ENCODE results near the gene KDSR. TPM values are rescaled to one million over a fixed set of nuclear protein-coding genes. Genes with fewer than 3 reads are reported as not detected.
A peak's percentile ranks its signal among the peaks of the same experiment; 100 is the strongest.

Gene KDSR
- total RNA-seq, 4 donors from 2014 or later, result 12.6 to 68.6 (median 29.3) TPM

GRCh38 chr18:63350230-63350629 lies 16.8 kb downstream of the KDSR start:
- Histone ChIP-seq H3K27ac (no peak overlapping the region), H3K4me1 (no peaks in the 10 kb centered on the region), H3K4me3 (no peak overlapping the region), H3K27me3 (no peaks in the 10 kb centered on the region), H3K36me3 (no peaks in the 10 kb centered on the region), H3K9me3 (no peaks in the 10 kb centered on the region)
- intact Hi-C loops (cut with DNase I; ENCODE audit: low total_unique reads), result no loop called here
- no peak for DNase-seq
- no peak for TF ChIP-seq POLR2A (IDR thresholded peaks at IDR 0.05)
- TF ChIP-seq, protein P1, sequence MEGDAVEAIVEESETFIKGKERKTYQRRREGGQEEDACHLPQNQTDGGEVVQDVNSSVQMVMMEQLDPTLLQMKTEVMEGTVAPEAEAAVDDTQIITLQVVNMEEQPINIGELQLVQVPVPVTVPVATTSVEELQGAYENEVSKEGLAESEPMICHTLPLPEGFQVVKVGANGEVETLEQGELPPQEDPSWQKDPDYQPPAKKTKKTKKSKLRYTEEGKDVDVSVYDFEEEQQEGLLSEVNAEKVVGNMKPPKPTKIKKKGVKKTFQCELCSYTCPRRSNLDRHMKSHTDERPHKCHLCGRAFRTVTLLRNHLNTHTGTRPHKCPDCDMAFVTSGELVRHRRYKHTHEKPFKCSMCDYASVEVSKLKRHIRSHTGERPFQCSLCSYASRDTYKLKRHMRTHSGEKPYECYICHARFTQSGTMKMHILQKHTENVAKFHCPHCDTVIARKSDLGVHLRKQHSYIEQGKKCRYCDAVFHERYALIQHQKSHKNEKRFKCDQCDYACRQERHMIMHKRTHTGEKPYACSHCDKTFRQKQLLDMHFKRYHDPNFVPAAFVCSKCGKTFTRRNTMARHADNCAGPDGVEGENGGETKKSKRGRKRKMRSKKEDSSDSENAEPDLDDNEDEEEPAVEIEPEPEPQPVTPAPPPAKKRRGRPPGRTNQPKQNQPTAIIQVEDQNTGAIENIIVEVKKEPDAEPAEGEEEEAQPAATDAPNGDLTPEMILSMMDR (IDR thresholded peaks at IDR 0.05), result no peak

GRCh38 chr18:63348508-63349136 lies 18.4 kb downstream of the KDSR start:
- Histone ChIP-seq H3K27me3 (no peaks in the 10 kb centered on the region), H3K27ac (no peak overlapping the region), H3K36me3 (no peaks in the 10 kb centered on the region), H3K4me1 (no peaks in the 10 kb centered on the region), H3K4me3 (no peak overlapping the region), H3K9me3 (no peaks in the 10 kb centered on the region)
- TF ChIP-seq POLR2A (IDR thresholded peaks at IDR 0.05), result no peak
- TF ChIP-seq, protein P1 (IDR thresholded peaks at IDR 0.05), result no peak
- no peak for DNase-seq
- intact Hi-C loops (cut with DNase I; ENCODE audit: low total_unique reads), result loop anchor here (10.0 kb wide), 1 partner anchor 86 kb away; no protein-coding TSS in a partner anchor

DNA sequence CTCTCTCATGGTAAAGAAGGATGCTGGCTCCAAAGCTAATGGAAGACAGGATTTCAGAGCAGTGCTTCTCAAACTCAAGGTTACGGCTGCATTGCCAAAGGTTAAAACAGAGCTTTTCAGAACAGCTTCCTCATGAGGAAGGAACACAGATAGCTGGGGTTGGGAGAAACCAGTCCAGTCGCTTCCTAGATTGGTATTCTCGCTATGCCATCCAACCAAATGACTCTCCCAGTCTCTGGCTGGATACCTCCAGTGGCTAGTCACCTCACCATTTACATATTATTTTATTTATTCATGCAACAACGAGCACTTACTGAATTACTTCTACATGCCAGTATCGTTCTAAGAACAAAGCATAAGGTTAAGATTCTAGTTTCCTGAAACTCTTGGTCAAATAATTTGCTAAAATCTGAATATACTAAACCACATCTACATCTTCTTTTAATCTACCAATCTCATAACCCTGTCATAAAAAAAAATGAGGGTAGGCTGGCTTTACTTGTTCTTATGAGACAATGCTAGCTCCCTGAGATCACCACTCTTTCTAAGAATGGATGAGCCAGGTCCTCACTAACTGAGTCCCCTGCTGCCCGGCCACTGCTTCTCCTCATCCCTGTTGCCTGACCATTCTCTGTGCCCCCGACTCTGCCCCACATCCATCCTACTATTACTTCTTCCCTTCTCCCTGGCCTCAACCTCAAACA lies 20.4 kb downstream of the KDSR start:
- Histone ChIP-seq H3K36me3 (no peaks in the 10 kb centered on the region), H3K27ac (peak overlapping the region; percentile 6 to 41), H3K4me1 (no peaks in the 10 kb centered on the region), H3K4me3 (no peak overlapping the region), H3K9me3 (no peaks in the 10 kb centered on the region), H3K27me3 (no peaks in the 10 kb centered on the region)
- TF ChIP-seq, protein P1 (IDR thresholded peaks at IDR 0.05), result no peak
- TF ChIP-seq POLR2A (IDR thresholded peaks at IDR 0.05), result no peak
- DNase-seq, result no peak
- intact Hi-C loops (cut with DNase I; ENCODE audit: low total_unique reads), result loop anchor here (10.0 kb wide), 1 partner anchor 88 kb away; no protein-coding TSS in a partner anchor

DNA sequence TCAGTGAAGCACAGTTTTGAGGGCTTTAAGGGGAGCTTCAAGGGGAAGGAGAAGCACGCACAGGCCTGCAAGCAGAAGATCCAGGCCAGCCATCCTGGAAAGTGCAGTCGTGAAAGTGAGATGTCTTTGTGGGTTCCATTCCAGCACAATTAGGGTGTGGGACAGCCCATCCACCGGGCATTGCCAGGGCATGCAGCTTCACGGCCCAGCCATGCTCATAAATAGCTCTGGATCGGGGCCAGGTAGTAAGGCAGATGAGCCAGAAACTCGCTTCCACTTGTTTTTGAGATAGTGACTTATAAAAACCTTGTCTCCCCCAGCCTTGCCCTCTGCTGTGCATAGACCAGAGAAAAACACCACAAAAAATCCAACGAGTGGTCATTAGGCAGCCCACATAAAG lies 21.0 kb downstream of the KDSR start:
- H3K27ac ChIP-seq, result peak overlapping the region; percentile 6 to 41
- DNase-seq, result peak; percentile 36 to 49
- no peaks in the 10 kb centered on the region for H3K27me3 ChIP-seq
- H3K4me3 ChIP-seq, result no peak overlapping the region
- H3K36me3 ChIP-seq, result no peaks in the 10 kb centered on the region
- no peaks in the 10 kb centered on the region for H3K9me3 ChIP-seq
- TF ChIP-seq, protein P1 (IDR thresholded peaks at IDR 0.05), result no peak
- no peak for TF ChIP-seq POLR2A (IDR thresholded peaks at IDR 0.05)
- H3K4me1 ChIP-seq, result no peaks in the 10 kb centered on the region
- intact Hi-C loops (cut with DNase I; ENCODE audit: low total_unique reads), result loop anchor here (10.0 kb wide), 1 partner anchor 89 kb away; no protein-coding TSS in a partner anchor

DNA sequence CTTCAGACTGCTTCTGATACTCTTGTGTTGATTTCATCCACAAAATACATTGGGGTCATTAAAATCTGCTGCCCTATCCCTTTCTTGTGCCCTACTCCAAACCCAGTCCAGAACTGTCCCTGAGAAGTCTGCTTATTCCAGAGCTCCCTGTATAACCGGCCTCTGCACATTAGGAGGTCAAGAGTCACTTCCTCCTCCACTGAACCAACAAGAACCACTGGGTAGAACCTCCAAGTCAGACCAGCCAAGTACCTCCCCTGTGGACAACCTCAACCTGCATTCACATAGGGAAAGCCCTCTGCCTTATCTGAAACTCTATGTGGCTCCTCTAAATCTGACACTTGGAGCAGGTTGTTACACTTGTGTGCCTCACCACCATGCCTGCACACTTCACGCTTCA lies 22.1 kb downstream of the KDSR start:
- no peak for DNase-seq
- Histone ChIP-seq H3K4me3 (no peak overlapping the region), H3K27ac (no peak overlapping the region), H3K9me3 (no peaks in the 10 kb centered on the region), H3K27me3 (no peaks in the 10 kb centered on the region), H3K4me1 (peaks cover 0 to 3% of the 10 kb centered on the region in 2 donors), H3K36me3 (no peaks in the 10 kb centered on the region)
- intact Hi-C loops (cut with DNase I; ENCODE audit: low total_unique reads), result loop anchor here (10.0 kb wide), 1 partner anchor 90 kb away; no protein-coding TSS in a partner anchor
- TF ChIP-seq, protein P1 (IDR thresholded peaks at IDR 0.05), result no peak
- no peak for TF ChIP-seq POLR2A (IDR thresholded peaks at IDR 0.05)
